ENCODE data around the gene ETV1.

GRCh38 chr7:13898957-13899670 lies 90.4 kb downstream of the ETV1 start:
- no peak for TF ChIP-seq CTCF (IDR thresholded peaks at IDR 0.05; ENCODE audit: low read length)
- no peak for TF ChIP-seq EZH2phosphoT487 (IDR thresholded peaks at IDR 0.05; ENCODE audit: low read length)

All from MM.1S (cell line).